H1 (cell line): ENCODE results near the gene SRPX. TPM values are rescaled to one million over a fixed set of nuclear protein-coding genes. Genes with fewer than 3 reads are reported as not detected.

ENCODE experiments used
- CTCF ChIA-PET: fragments of 300-600 bp; sonication (Branson Sonifier 250); formaldehyde crosslinking; loops from one replicate; lab custom pipeline; 2021; ENCODE audit not compliant: partially characterized antibody; lab: Charles Lee
- POLR2A ChIA-PET: fragments of 300-600 bp; sonication (Branson Sonifier 250); formaldehyde crosslinking; loops from one replicate; lab custom pipeline; 2021; ENCODE audit warnings: inconsistent platforms; ENCODE audit not compliant: partially characterized antibody; lab: Charles Lee
- DNase-seq, 2 experiments: peaks; one replicate each; pipeline versions ENCODE4 v3.0.0 to v3.0.0-alpha.2; 2010 to 2022; ENCODE audit warnings: low spot score in 2 of 2, low read depth in 1 of 2, mixed read lengths in 1 of 2
- FAIRE-seq: peaks from 2 replicates; lab custom pipeline; 2011; peaks lifted over from hg19 to GRCh38; lab: Jason Lieb, UNC
- H2AFZ ChIP-seq: 2 replicates; pipeline ENCODE4 v1.8.1; 2012; ENCODE audit warnings: low read length, inconsistent platforms
- H2AK5ac ChIP-seq: 2 replicates; pipeline ENCODE4 v1.6.1; 2013; ENCODE audit warnings: low read depth, low read length
- H2BK120ac ChIP-seq: replicated peaks from 2 replicates; pipeline ENCODE3; 2013; ENCODE audit warnings: low read depth, low read length, inconsistent platforms
- H2BK12ac ChIP-seq: 2 replicates; pipeline ENCODE4 v1.6.1; 2013; ENCODE audit warnings: low read depth, low read length
- H2BK15ac ChIP-seq: 2 replicates; pipeline ENCODE4 v1.6.1; 2013; ENCODE audit warnings: low read length
- H2BK20ac ChIP-seq: 2 replicates; pipeline ENCODE4 v1.6.1; 2013; ENCODE audit warnings: low read length
- H2BK5ac ChIP-seq: 2 replicates; pipeline ENCODE4 v1.6.1; 2013; ENCODE audit warnings: low read depth, low read length
- H3K14ac ChIP-seq: 2 replicates; pipeline ENCODE4 v1.6.1; 2013; ENCODE audit warnings: inconsistent platforms; ENCODE audit not compliant: insufficient read length
- H3K18ac ChIP-seq: 2 replicates; pipeline ENCODE4 v1.6.1; 2013; ENCODE audit warnings: low read length; ENCODE audit errors: extremely low read depth
- H3K23ac ChIP-seq: 2 replicates; pipeline ENCODE4 v1.6.1; 2013; ENCODE audit warnings: inconsistent platforms; ENCODE audit not compliant: insufficient read length
- H3K23me2 ChIP-seq: 2 replicates; pipeline ENCODE4 v1.6.1; 2013; ENCODE audit warnings: low read depth, low read length
- H3K27ac ChIP-seq: 2 replicates; pipeline ENCODE4 v1.6.1; 2011; ENCODE audit warnings: low read depth, low read length, inconsistent platforms
- H3K27me3 ChIP-seq, 4 experiments: replicated peaks in 1 of 4; 1 replicate in 1 of 4; 2 replicates in 3 of 4; pipeline versions ENCODE4 v1.6.1 to v1.8.1; 2011 to 2013; ENCODE audit warnings: low read length in 3 of 4, mild to moderate bottlenecking in 3 of 4, inconsistent platforms in 2 of 4, mixed read lengths in 2 of 4, moderate library complexity in 1 of 4; ENCODE audit not compliant: control insufficient read depth in 3 of 4, insufficient read depth in 3 of 4; ENCODE audit errors: extremely low read depth in 1 of 4
- H3K36me3 ChIP-seq, 4 experiments: 2 replicates each; pipeline versions ENCODE4 v1.6.1 to v1.8.1; 2011 to 2013; ENCODE audit warnings: mild to moderate bottlenecking in 4 of 4, low read length in 3 of 4, moderate library complexity in 2 of 4, control low read depth in 1 of 4, inconsistent platforms in 1 of 4; ENCODE audit not compliant: insufficient read depth in 4 of 4, control insufficient read depth in 2 of 4
- H3K4ac ChIP-seq: replicated peaks from 2 replicates; pipeline ENCODE3; 2013; ENCODE audit warnings: low read length, low read depth, mixed read lengths, inconsistent platforms; ENCODE audit not compliant: insufficient read length
- H3K4me1 ChIP-seq, 4 experiments: replicated peaks in 1 of 4; 1 replicate in 1 of 4; 2 replicates in 3 of 4; pipeline versions ENCODE4 v1.6.1 to v1.8.1; 2011 to 2013; ENCODE audit warnings: low read length in 3 of 4, inconsistent platforms in 2 of 4, mixed read lengths in 1 of 4; ENCODE audit not compliant: insufficient read depth in 4 of 4, control insufficient read depth in 3 of 4
- H3K4me2 ChIP-seq, 2 experiments: 2 replicates each; pipeline versions ENCODE4 v1.6.1 to v1.8.1; 2011 to 2013; ENCODE audit warnings: low read depth in 2 of 2, low read length in 2 of 2, control low read depth in 1 of 2, inconsistent platforms in 1 of 2, mild to moderate bottlenecking in 1 of 2; ENCODE audit not compliant: insufficient read depth in 1 of 2
- H3K4me3 ChIP-seq, 4 experiments: fragments of 200-600, 300-600 bp in 1 of 4; sonication (generic), shearing (Covaris generic), sonication (Bioruptor Twin) in 1 of 4; 2 replicates each; pipeline versions ENCODE4 v1.5.1 to v1.8.1; 2011 to 2016; ENCODE audit warnings: low read length in 4 of 4, low read depth in 3 of 4, control low read depth in 2 of 4, inconsistent platforms in 2 of 4, mild to moderate bottlenecking in 2 of 4, mixed read lengths in 1 of 4, moderate library complexity in 1 of 4; ENCODE audit not compliant: insufficient read depth in 2 of 4; ENCODE audit errors: extremely low read depth in 1 of 4
- H3K56ac ChIP-seq: replicated peaks from 2 replicates; pipeline ENCODE3; 2013; ENCODE audit warnings: low read depth, mild to moderate bottlenecking, mixed read lengths, low read length, inconsistent platforms; ENCODE audit not compliant: insufficient read length
- H3K79me1 ChIP-seq: 2 replicates; pipeline ENCODE4 v1.6.1; 2013; ENCODE audit warnings: low read depth, low read length, control low read depth
- H3K79me2 ChIP-seq, 2 experiments: 2 replicates each; pipeline versions ENCODE4 v1.6.1 to v1.8.1; 2012 to 2013; ENCODE audit warnings: low read length in 2 of 2, mild to moderate bottlenecking in 2 of 2, inconsistent platforms in 1 of 2; ENCODE audit not compliant: insufficient read depth in 2 of 2, control insufficient read depth in 1 of 2
- H3K9ac ChIP-seq, 4 experiments: replicated peaks in 1 of 4; 1 replicate in 1 of 4; 2 replicates in 3 of 4; pipeline versions ENCODE4 v1.6.1 to v1.8.1; 2011 to 2013; ENCODE audit warnings: low read depth in 3 of 4, low read length in 3 of 4, control low read depth in 2 of 4, mild to moderate bottlenecking in 2 of 4, moderate library complexity in 2 of 4, inconsistent platforms in 1 of 4; ENCODE audit errors: extremely low read depth in 1 of 4
- H3K9me3 ChIP-seq, 2 experiments: 2 replicates each; pipeline versions ENCODE4 v1.6.1 to v1.8.1; 2012 to 2013; ENCODE audit warnings: mild to moderate bottlenecking in 2 of 2, moderate library complexity in 2 of 2, control low read depth in 1 of 2, inconsistent platforms in 1 of 2, low read depth in 1 of 2, low read length in 1 of 2, mixed read lengths in 1 of 2; ENCODE audit not compliant: insufficient read depth in 2 of 2
- H4K20me1 ChIP-seq, 2 experiments: replicated peaks in 1 of 2; 2 replicates each; pipeline versions ENCODE3 to v1.8.1; 2011 to 2013; ENCODE audit warnings: inconsistent platforms in 2 of 2, low read length in 2 of 2, mild to moderate bottlenecking in 1 of 2; ENCODE audit not compliant: insufficient read depth in 2 of 2, control insufficient read depth in 1 of 2
- H4K5ac ChIP-seq: 2 replicates; pipeline ENCODE4 v1.6.1; 2013; ENCODE audit warnings: low read length, low read depth, mixed read lengths, inconsistent platforms; ENCODE audit not compliant: insufficient read length
- H4K8ac ChIP-seq: 2 replicates; pipeline ENCODE4 v1.8.0; 2013; ENCODE audit warnings: mild to moderate bottlenecking, moderate library complexity, low read length, inconsistent platforms; ENCODE audit not compliant: insufficient read depth; ENCODE audit errors: extremely low read depth
- H4K91ac ChIP-seq: replicated peaks from 2 replicates; pipeline ENCODE3; 2013; ENCODE audit warnings: low read length, mixed read lengths, inconsistent platforms; ENCODE audit not compliant: insufficient read length
- BACH1 ChIP-seq: IDR thresholded peaks from 2 replicates; pipeline ENCODE4 v1.6.1; 2012; ENCODE audit warnings: low read length, improper control_type of control experiment
- CHD2 ChIP-seq: IDR thresholded peaks from 2 replicates; pipeline ENCODE4 v1.6.1; 2012; ENCODE audit warnings: low read length, improper control_type of control experiment
- CREB1 ChIP-seq: IDR thresholded peaks from 2 replicates; pipeline ENCODE4 v1.6.1; 2012; ENCODE audit warnings: inconsistent platforms
- CTBP2 ChIP-seq: IDR thresholded peaks from 2 replicates; pipeline ENCODE4 v1.7.0; 2011; ENCODE audit warnings: borderline replicate concordance, mild to moderate bottlenecking, moderate library complexity, mixed read lengths, low read length; ENCODE audit not compliant: insufficient read depth, insufficient read length
- EGR1 ChIP-seq: IDR thresholded peaks from 2 replicates; pipeline ENCODE4 v1.6.1; 2011; ENCODE audit warnings: low read depth, low read length, borderline replicate concordance
- EP300 ChIP-seq, 2 experiments: IDR thresholded peaks; 1 replicate in 1 of 2; 2 replicates in 1 of 2; pipeline ENCODE4 v1.6.1; 2011 to 2012; ENCODE audit warnings: low read depth in 2 of 2, low read length in 2 of 2, mild to moderate bottlenecking in 2 of 2, borderline replicate concordance in 1 of 2, inconsistent platforms in 1 of 2, moderate library complexity in 1 of 2
- GTF2F1 ChIP-seq: IDR thresholded peaks from 2 replicates; pipeline ENCODE4 v1.6.1; 2012; ENCODE audit warnings: low read depth, low read length, improper control_type of control experiment, borderline replicate concordance
- NANOG ChIP-seq: IDR thresholded peaks from 2 replicates; pipeline ENCODE4 v1.6.1; 2011; ENCODE audit warnings: low read length, low read depth, mild to moderate bottlenecking, inconsistent platforms; ENCODE audit not compliant: insufficient read depth, poor library complexity, severe bottlenecking
- PHF8 ChIP-seq: fragments of 200-600 bp; sonication (generic); conservative IDR thresholded peaks from 2 replicates; pipeline ENCODE4 v1.7.1; 2012; ENCODE audit warnings: low read depth, mild to moderate bottlenecking, inconsistent platforms, low read length, moderate library complexity
- RXRA ChIP-seq: IDR thresholded peaks from 2 replicates; pipeline ENCODE4 v1.6.1; 2011; ENCODE audit warnings: low read depth, mild to moderate bottlenecking, low read length, moderate library complexity; ENCODE audit not compliant: insufficient read depth
- SAP30 ChIP-seq: fragments of 300-600 bp; sonication (generic); IDR thresholded peaks from 2 replicates; pipeline ENCODE4 v1.7.1; 2012; ENCODE audit warnings: low read length, moderate library complexity, mild to moderate bottlenecking, inconsistent platforms; ENCODE audit not compliant: insufficient read depth, insufficient replicate concordance
- SIX5 ChIP-seq: IDR thresholded peaks from 2 replicates; pipeline ENCODE4 v1.6.1; 2011; ENCODE audit warnings: mild to moderate bottlenecking, low read depth, low read length
- SP4 ChIP-seq: IDR thresholded peaks from 2 replicates; pipeline ENCODE4 v1.6.1; 2012; ENCODE audit warnings: low read length, inconsistent platforms
- SUZ12 ChIP-seq: fragments of 200-600 bp; sonication (generic); IDR thresholded peaks from 2 replicates; pipeline ENCODE4 v1.6.1; 2012; ENCODE audit warnings: mild to moderate bottlenecking, inconsistent platforms, low read length, moderate library complexity, mixed read lengths
- TAF1 ChIP-seq: IDR thresholded peaks from 2 replicates; pipeline ENCODE4 v1.6.1; 2011; ENCODE audit warnings: mild to moderate bottlenecking, low read depth, low read length
- WGBS, 2 experiments: shearing (Covaris generic) in 1 of 2; methylation state at CpG; one replicate each; pipeline versions ENCODE4 v1.1.6 to v1.1.7; 2013 to 2015; ENCODE audit warnings: low lambda C conversion rate in 2 of 2, mixed read lengths in 2 of 2, inconsistent platforms in 1 of 2, low coverage in 1 of 2, missing lambda C conversion rate in 1 of 2; ENCODE audit not compliant: insufficient replicate concordance in 2 of 2, insufficient coverage in 1 of 2, insufficient read length in 1 of 2; ENCODE audit errors: extremely low coverage in 1 of 2, missing lambda C conversion rate in 1 of 2; 5-methylcytosine and 5-hydroxymethylcytosine counted together
- polyA plus RNA-seq, 7 experiments: library from polyadenylated mRNA; depleted of rRNA in 3 of 7; stranded (reverse) in 5 of 7; unstranded in 2 of 7; fragments of >200 nt in 5 of 7; fragments of 200-250 nt in 2 of 7; gene quantifications; 1 replicate in 5 of 7; 2 replicates in 1 of 7; 4 replicates in 1 of 7; pipeline versions ENCODE4 v1.2.1 to v1.2.3, GENCODE V29; 2011 to 2013; ENCODE audit warnings: missing spikeins in 2 of 7, mixed read lengths in 2 of 7
- total RNA-seq: library from RNA; stranded (reverse); fragmentation: NEBNext Ultra II Directional; extraction: Animal tissue kit (Norgen Biotek cat#: 25700); gene quantifications from 2 replicates; pipeline ENCODE4 v1.2.1, GENCODE V29; 2021

SRPX gene
- total and polyA plus RNA-seq, 2 of the 8 experiments (the other 6 are each of a cell fraction or from before 2014, with no cell fraction given): 7.6 to 10.4 TPM

- Histone ChIP-seq H3K18ac (no peak overlapping the region), H2BK12ac (no peak overlapping the region), H3K4me2 (no peak overlapping the region), H3K9me3 (no peaks in the 10 kb centered on the region), H4K5ac (no peak overlapping the region), H3K79me2 (no peaks in the 10 kb centered on the region), H3K36me3 (no peaks in the 10 kb centered on the region), H4K8ac (no peak overlapping the region), H2AFZ (no peak overlapping the region), H3K27me3 (no peaks in the 10 kb centered on the region), H3K79me1 (no peaks in the 10 kb centered on the region), H3K4me3 (no peak overlapping the region), H2AK5ac (no peak overlapping the region), H4K20me1 (no peaks in the 10 kb centered on the region), H3K4ac (no peak overlapping the region), H3K56ac (no peak overlapping the region), H2BK120ac (no peak overlapping the region), H4K91ac (no peak overlapping the region), H3K9ac (no peak overlapping the region), H3K27ac (no peak overlapping the region), H3K23ac (no peak overlapping the region), H2BK5ac (no peak overlapping the region), H2BK15ac (no peak overlapping the region), H3K23me2 (no peaks in the 10 kb centered on the region), H3K4me1 (no peaks in the 10 kb centered on the region), H2BK20ac (no peak overlapping the region), H3K14ac (no peak overlapping the region)
- POLR2A ChIA-PET: no interaction called here
- TF ChIP-seq TAF1 (no peak), RXRA (no peak), PHF8 (no peak), BACH1 (no peak), NANOG (no peak), SIX5 (no peak), EP300 (IDR thresholded peaks at IDR 0.05; ENCODE audit: borderline replicate concordance in 1 of 2, low read depth in 2 of 2, low read length in 2 of 2) (no peak), CHD2 (no peak), SUZ12 (no peak), CTBP2 (no peak), CREB1 (no peak), SP4 (no peak), EGR1 (no peak), GTF2F1 (no peak), SAP30 (no peak)
- DNase-seq: no peak
- CTCF ChIA-PET: interaction anchor here (1.4 kb wide), 1 partner anchor 9 kb away, joined by 3 read pairs; no protein-coding TSS in a partner anchor
- no peak for FAIRE-seq
- 84% methylated on average over 5 of the region's 7 CpGs; no CpG with 5 or more reads in 1 of the 2 experiments for WGBS, 2 experiments
Observed at GRCh38 chrX:38156838-38157237, 63.8 kb downstream of the SRPX start.
